BE2C (cell line): ENCODE measurements around the gene ATIC.
A peak's percentile ranks its signal among the peaks of the same experiment; 100 is the strongest.

Experiments
- DNase-seq: peaks from one replicate; pipeline ENCODE4 v3.0.0-alpha.2; 2020
- H3K27me3 ChIP-seq: fragments of 250-450 bp; sonication (Bioruptor Pico); 2 replicates; pipeline ENCODE4 v1.5.1; 2020; ENCODE audit warnings: mild to moderate bottlenecking
- H3K36me3 ChIP-seq: fragments of 250-450 bp; sonication (Bioruptor Pico); 2 replicates; pipeline ENCODE4 v1.5.1; 2020; ENCODE audit warnings: mild to moderate bottlenecking
- H3K4me1 ChIP-seq: fragments of 250-450 bp; sonication (Bioruptor Pico); 2 replicates; pipeline ENCODE4 v1.5.1; 2020
- H3K4me3 ChIP-seq: 2 replicates; pipeline ENCODE4 v1.5.1; 2011; ENCODE audit warnings: low read depth, low read length
- H3K9me3 ChIP-seq: fragments of 250-450 bp; sonication (Bioruptor Pico); 2 replicates; pipeline ENCODE4 v1.5.1; 2020
- CTCF ChIP-seq: IDR thresholded peaks from 2 replicates; pipeline ENCODE4 v1.5.1; 2012; ENCODE audit warnings: mild to moderate bottlenecking, low read depth, low read length

ATIC gene

GRCh38 chr2:215338883-215339679 lies 27.2 kb downstream of the ATIC start:
- peak; percentile 33 for DNase-seq
- Histone ChIP-seq H3K27me3 (no peaks in the 10 kb centered on the region), H3K9me3 (no peaks in the 10 kb centered on the region), H3K4me3 (no peak overlapping the region), H3K4me1 (0 out of 2 replicates have a peak, but pooled peaks cover 7% of the 10 kb centered on the region), H3K36me3 (peaks cover 66% of the 10 kb centered on the region)
- TF ChIP-seq CTCF = no peak

DNA sequence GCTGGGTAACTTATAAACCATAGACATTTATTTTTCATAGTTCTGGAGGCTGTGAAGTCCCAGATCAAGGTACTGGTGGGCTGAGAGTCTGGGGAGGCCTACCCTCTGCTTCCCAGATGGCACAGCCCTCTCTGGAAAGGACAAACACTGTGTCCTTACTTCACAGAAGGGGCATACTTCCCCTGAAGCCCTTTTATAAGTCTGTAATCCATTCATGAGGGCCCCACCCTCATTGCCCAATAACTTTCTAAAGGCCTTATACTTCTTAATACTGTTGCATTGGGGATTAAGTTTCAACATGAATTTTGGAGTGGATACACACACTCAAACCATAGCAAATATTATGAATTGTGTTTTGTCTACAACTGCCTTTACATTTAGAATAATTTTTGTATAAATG lies 36.0 kb downstream of the ATIC start:
- no peak for DNase-seq
- no peaks in the 10 kb centered on the region for H3K4me1 ChIP-seq
- no peaks in the 10 kb centered on the region for H3K9me3 ChIP-seq
- H3K4me3 ChIP-seq = no peak overlapping the region
- TF ChIP-seq CTCF = no peak
- H3K36me3 ChIP-seq = peaks cover 71% of the 10 kb centered on the region
- H3K27me3 ChIP-seq = no peaks in the 10 kb centered on the region

DNA sequence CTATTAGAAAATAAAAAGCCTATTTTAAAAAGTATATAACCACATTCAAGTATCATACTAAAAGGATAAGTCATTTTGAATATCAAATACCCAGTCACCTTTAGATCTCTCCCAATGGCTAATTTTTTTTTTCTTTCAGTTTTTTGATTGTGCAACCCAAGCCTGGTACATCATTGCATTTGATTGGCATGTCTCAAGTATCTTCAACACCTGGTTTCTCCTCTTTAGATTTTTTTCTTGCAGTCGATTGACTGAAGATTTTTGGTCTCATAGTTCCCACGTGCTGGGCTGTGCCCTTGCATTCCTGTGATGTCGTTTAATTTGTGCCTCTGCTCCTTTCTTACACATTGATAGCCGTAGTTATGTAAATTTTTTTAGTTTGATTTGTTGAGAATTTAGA lies 40.7 kb downstream of the ATIC start:
- no peak for TF ChIP-seq CTCF
- Histone ChIP-seq H3K27me3 (no peaks in the 10 kb centered on the region), H3K36me3 (peaks cover 30% of the 10 kb centered on the region), H3K4me3 (no peak overlapping the region), H3K4me1 (no peaks in the 10 kb centered on the region), H3K9me3 (no peaks in the 10 kb centered on the region)
- DNase-seq = no peak

- no peak overlapping the region for H3K4me3 ChIP-seq
- no peaks in the 10 kb centered on the region for H3K4me1 ChIP-seq
- no peaks in the 10 kb centered on the region for H3K9me3 ChIP-seq
- no peak for DNase-seq
- no peaks in the 10 kb centered on the region for H3K27me3 ChIP-seq
- H3K36me3 ChIP-seq = peaks cover 11% of the 10 kb centered on the region
- TF ChIP-seq CTCF = no peak
Measured at GRCh38 chr2:215354771-215355695, 43.2 kb downstream of the ATIC start.

DNA sequence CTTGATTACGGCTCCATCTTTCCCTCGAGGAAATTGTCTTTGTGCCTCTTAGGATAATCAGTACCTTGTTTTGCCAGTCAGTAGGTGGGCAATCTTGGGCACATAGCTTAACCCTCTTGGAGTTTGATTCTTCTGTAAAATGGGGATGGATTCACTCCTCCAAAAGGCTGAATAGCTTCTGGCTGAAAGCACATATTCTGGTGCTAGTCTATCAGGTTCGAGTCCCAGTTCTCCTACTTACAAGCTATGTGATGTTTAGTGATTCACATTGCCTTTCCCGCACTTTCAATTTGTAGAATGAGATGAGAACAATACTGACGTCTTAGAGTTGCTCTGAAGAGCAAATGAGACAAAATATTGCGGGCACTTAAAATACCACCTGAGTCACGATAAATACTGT lies 43.9 kb downstream of the ATIC start:
- Histone ChIP-seq H3K9me3 (no peaks in the 10 kb centered on the region), H3K36me3 (peaks cover 5% of the 10 kb centered on the region), H3K27me3 (no peaks in the 10 kb centered on the region), H3K4me3 (no peak overlapping the region), H3K4me1 (no peaks in the 10 kb centered on the region)
- no peak for TF ChIP-seq CTCF
- no peak for DNase-seq
